ENCODE results near the gene RUVBL1. TPM values are rescaled to one million over a fixed set of nuclear protein-coding genes. Genes with fewer than 3 reads are reported as not detected.

Gene RUVBL1
- total and polyA plus RNA-seq, 3 experiments from 2014 or later, result 69.2 to 116 (median 114) TPM

DNA sequence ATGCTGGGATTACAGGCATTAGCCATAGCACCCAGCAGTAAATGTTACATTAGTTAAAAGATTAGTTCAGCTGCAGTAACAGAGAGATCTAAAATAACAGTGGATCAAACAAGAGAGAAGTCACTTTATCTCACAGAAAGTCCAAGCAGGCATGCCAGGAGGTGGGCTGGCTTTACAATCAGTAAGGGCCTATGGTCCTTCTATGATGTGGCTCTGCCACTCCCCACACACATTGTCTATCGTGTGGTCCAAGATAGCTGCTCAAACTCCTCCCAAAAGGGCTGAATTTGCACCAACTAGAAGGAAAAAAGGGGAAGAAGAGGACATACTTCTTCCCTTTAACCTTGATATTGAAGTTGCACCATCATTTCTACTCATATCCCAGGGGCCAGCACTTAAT lies 4.6 kb upstream of the RUVBL1 start:
- H3K9me3 ChIP-seq (ENCODE audit: low read length), result no peaks in the 10 kb centered on the region
- Mint-ChIP-seq H3K27me3 (no peaks in the 10 kb centered on the region), H3K4me3 (no peak overlapping the region), H3K9me3 (peaks cover 0 to 2% (median 0%) of the 10 kb centered on the region in 5 donors), H3K27ac (peak overlapping the region in 5 of 8 donors; percentile 10 to 74 (median 42)), H3K4me1 (peaks cover 11 to 14% (median 14%) of the 10 kb centered on the region in 3 donors), H3K36me3 (peaks cover 0 to 4% (median 0%) of the 10 kb centered on the region in 3 donors)
- H3K27me3 ChIP-seq (ENCODE audit: insufficient read depth, low read length, poor library complexity, severe bottlenecking), result no peaks in the 10 kb centered on the region
- CTCF ChIA-PET, result no interaction called here
- H3K4me1 ChIP-seq (ENCODE audit: insufficient read depth, low read length), result peaks cover 9% of the 10 kb centered on the region
- DNase-seq, result no peak
- POLR2A ChIA-PET, result no interaction called here
- no peak overlapping the region for H3K27ac ChIP-seq (ENCODE audit: low read depth, low read length)
- H3K36me3 ChIP-seq (ENCODE audit: insufficient read depth, low read length), result no peaks in the 10 kb centered on the region
- H3K4me3 ChIP-seq (ENCODE audit: low read length), result no peak overlapping the region

DNA sequence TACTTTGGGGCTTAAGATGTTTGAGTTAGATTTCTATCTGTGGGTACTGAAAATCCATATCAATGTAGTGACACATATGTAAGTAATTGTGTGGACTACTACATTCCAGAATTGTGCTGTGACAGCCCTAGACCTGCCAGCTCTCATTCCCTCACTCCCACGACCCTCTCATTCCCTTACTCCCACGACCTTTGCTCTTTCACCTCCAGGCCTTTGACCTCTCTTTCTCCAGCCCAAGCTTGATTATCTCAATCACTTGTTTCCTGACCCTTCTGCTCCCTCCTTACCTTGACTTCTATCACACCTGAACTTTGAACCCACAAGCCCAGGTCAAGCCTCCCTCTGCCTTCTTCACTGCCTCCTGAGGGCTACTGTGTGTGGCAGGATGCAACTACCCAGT lies 3.6 kb upstream of the RUVBL1 start:
- ChIA-PET CTCF (no interaction called here), POLR2A (no interaction called here)
- Mint-ChIP-seq H3K36me3 (peaks cover 0 to 4% (median 0%) of the 10 kb centered on the region in 3 donors), H3K27ac (peak overlapping the region in 6 of 8 donors; percentile 9 to 80 (median 46)), H3K27me3 (no peaks in the 10 kb centered on the region), H3K4me3 (no peak overlapping the region), H3K4me1 (peaks cover 17 to 24% (median 23%) of the 10 kb centered on the region in 3 donors), H3K9me3 (peaks cover 0 to 2% (median 0%) of the 10 kb centered on the region in 5 donors)
- no peak for DNase-seq
- Histone ChIP-seq H3K4me1 (ENCODE audit: insufficient read depth, low read length) (peaks cover 19% of the 10 kb centered on the region), H3K4me3 (ENCODE audit: low read length) (no peak overlapping the region), H3K9me3 (ENCODE audit: low read length) (no peaks in the 10 kb centered on the region), H3K27me3 (ENCODE audit: insufficient read depth, low read length, poor library complexity, severe bottlenecking) (no peaks in the 10 kb centered on the region), H3K36me3 (ENCODE audit: insufficient read depth, low read length) (no peaks in the 10 kb centered on the region), H3K27ac (ENCODE audit: low read depth, low read length) (no peak overlapping the region)

DNA sequence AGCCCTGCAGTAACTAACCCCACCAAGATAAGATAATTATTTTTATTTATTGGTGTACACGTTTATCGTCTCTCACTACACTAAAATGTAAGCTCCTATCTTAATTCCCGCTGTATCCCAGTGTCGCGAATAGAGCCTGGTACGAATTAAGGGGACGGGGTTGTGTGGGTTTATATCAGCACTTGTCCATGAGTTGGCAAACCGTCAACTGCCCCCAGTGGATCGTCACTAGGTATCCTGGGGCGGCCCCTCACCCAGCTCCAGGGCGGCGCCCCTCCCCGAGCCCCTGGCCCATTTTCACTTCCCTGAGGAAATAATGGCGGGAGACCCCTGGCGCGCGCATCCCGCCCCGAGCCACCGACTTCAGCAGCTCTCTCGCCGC lies 465 bp downstream of the RUVBL1 start:
- H3K4me1 Mint-ChIP-seq, result peaks cover 23 to 47% (median 39%) of the 10 kb centered on the region in 3 donors

DNA sequence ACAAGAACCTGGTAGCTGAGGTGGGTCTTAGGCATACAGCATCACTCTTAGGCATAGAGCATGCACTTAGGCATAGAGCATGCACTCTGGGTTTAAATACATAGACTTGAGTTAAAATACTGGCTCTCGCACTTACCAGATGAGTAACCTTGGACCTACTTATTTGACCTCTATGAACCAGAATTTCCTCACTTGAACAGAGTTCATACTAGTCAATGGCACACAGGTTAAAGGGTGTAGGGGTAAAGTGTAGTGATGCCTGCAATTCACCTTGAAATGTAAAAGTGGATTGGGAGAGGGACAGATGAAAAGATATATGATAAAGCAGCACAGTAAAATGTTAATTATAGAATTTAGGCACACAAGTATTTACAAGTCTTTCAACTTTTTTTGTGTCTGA lies 1.6 kb downstream of the RUVBL1 start:
- H3K4me3 Mint-ChIP-seq, result peak overlapping the region; percentile 33 to 98 (median 97)
- H3K27ac Mint-ChIP-seq, result peak overlapping the region in 7 of 8 donors; percentile 47 to 88 (median 80)
- DNase-seq, result no peak
- Histone ChIP-seq H3K27me3 (ENCODE audit: insufficient read depth, low read length, poor library complexity, severe bottlenecking) (no peaks in the 10 kb centered on the region), H3K9me3 (ENCODE audit: low read length) (no peaks in the 10 kb centered on the region), H3K4me3 (ENCODE audit: low read length) (no peak overlapping the region), H3K36me3 (ENCODE audit: insufficient read depth, low read length) (peaks cover 14% of the 10 kb centered on the region), H3K4me1 (ENCODE audit: insufficient read depth, low read length) (peaks cover 19% of the 10 kb centered on the region), H3K27ac (ENCODE audit: low read depth, low read length) (no peak overlapping the region)
- H3K4me1 Mint-ChIP-seq, result peaks cover 25 to 58% (median 50%) of the 10 kb centered on the region in 3 donors
- H3K36me3 Mint-ChIP-seq, result peaks cover 7 to 35% (median 11%) of the 10 kb centered on the region in 3 donors
- ChIA-PET POLR2A (interaction anchor here (1.0 kb wide), 1 partner anchor 12 kb away, joined by 3 read pairs; no protein-coding TSS in a partner anchor), CTCF (interaction anchor here (0.8 to 2.4 kb wide), 4 partner anchors 10 to 46 kb away, joined by 3 to 7 read pairs (median 4); no protein-coding TSS in a partner anchor)
- no peaks in the 10 kb centered on the region for H3K9me3 Mint-ChIP-seq
- no peaks in the 10 kb centered on the region for H3K27me3 Mint-ChIP-seq

More for the DNA sequence above, 465 bp downstream of the RUVBL1 start:
- H3K27me3 ChIP-seq (ENCODE audit: insufficient read depth, low read length, poor library complexity, severe bottlenecking), result no peaks in the 10 kb centered on the region
- Mint-ChIP-seq H3K4me3 (peak overlapping the region; percentile 94 to 99 (median 97)), H3K27ac (peak overlapping the region; percentile 83 to 99 (median 96)), H3K9me3 (peaks cover 0 to 2% (median 0%) of the 10 kb centered on the region in 5 donors), H3K27me3 (no peaks in the 10 kb centered on the region), H3K36me3 (peaks cover 4 to 23% (median 6%) of the 10 kb centered on the region in 3 donors)
- H3K9me3 ChIP-seq (ENCODE audit: low read length), result no peaks in the 10 kb centered on the region
- ChIA-PET CTCF (interaction anchor here (1.0 to 2.4 kb wide), 10 partner anchors 9 to 199 kb away, joined by 3 to 15 read pairs (median 6); partner anchors contain the start of gene EEFSEC), POLR2A (interaction anchor here (1.3 to 2.2 kb wide), 3 partner anchors 9 to 30 kb away, joined by 4 to 15 read pairs (median 14); partner anchors contain the start of gene EEFSEC)
- no peak for DNase-seq
- H3K4me3 ChIP-seq (ENCODE audit: low read length), result peak overlapping the region; percentile 86
- H3K36me3 ChIP-seq (ENCODE audit: insufficient read depth, low read length), result peaks cover 9% of the 10 kb centered on the region
- peaks cover 19% of the 10 kb centered on the region for H3K4me1 ChIP-seq (ENCODE audit: insufficient read depth, low read length)
- H3K27ac ChIP-seq (ENCODE audit: low read depth, low read length), result peak overlapping the region; percentile 75

DNA sequence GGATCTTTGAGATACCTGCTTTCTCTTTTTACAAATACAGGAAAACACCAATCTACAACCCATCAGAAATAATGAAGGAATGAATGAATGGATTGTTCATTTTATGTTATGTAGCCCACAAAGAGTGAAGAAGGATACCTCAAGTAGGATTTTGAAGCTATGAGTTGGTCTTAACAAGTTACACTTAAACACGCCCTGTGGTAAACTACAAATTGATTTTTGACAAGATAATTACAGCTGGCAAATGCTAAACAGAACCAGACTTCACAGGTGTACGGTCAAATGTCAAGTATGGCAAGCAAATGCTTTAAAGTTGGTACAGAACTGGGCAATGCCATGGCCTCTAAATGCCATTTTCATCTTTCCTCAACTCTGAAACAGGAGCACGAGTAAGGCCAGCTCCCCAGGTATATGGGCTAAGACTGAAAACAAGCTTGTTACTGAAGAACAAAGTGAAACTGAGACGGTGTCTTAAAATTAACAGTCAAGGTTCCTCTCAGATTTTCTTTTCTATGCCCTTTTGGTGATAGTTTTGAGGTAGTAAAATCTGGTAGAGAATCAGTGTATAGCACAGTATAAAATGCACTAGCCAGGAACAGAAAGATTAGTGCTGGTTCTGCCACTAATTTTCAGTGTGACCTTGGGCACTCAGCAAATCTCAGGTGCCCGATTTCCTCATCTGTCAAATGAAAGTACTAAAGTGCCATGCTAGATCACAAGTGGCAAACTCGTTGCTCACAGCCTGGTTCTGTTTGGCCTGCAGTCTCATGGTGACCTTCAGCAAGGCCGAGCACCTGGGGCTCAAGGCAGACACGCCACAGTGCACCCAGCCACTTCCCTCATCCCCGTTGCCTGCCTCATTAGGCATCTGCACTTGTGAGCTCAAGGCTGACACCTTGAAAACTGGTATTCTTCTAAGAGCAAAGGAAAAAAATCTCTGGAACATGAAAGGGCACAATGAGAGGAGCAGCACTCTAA lies 9.5 kb downstream of the RUVBL1 start:
- no peaks in the 10 kb centered on the region for H3K9me3 ChIP-seq (ENCODE audit: low read length)
- H3K36me3 Mint-ChIP-seq, result peaks cover 14 to 72% (median 19%) of the 10 kb centered on the region in 3 donors
- peaks cover 17% of the 10 kb centered on the region for H3K36me3 ChIP-seq (ENCODE audit: insufficient read depth, low read length)
- CTCF ChIA-PET, result interaction anchor here (0.6 to 3.0 kb wide), 4 partner anchors 10 to 19 kb away, joined by 3 to 14 read pairs (median 4); partner anchors contain the start of gene RUVBL1
- peak overlapping the region; percentile 89 to 98 (median 95) for H3K27ac Mint-ChIP-seq
- H3K27me3 ChIP-seq (ENCODE audit: insufficient read depth, low read length, poor library complexity, severe bottlenecking), result no peaks in the 10 kb centered on the region
- no peak overlapping the region for H3K4me3 ChIP-seq (ENCODE audit: low read length)
- no peak overlapping the region for H3K27ac ChIP-seq (ENCODE audit: low read depth, low read length)
- H3K27me3 Mint-ChIP-seq, result no peaks in the 10 kb centered on the region
- H3K9me3 Mint-ChIP-seq, result no peaks in the 10 kb centered on the region
- DNase-seq, result no peak
- POLR2A ChIA-PET, result interaction anchor here (2.9 kb wide), 1 partner anchor 9 kb away, joined by 14 read pairs; the partner anchor contains the start of gene RUVBL1
- peaks cover 33% of the 10 kb centered on the region for H3K4me1 ChIP-seq (ENCODE audit: insufficient read depth, low read length)
- peaks cover 42 to 70% (median 64%) of the 10 kb centered on the region in 3 donors for H3K4me1 Mint-ChIP-seq
- H3K4me3 Mint-ChIP-seq, result peak overlapping the region; percentile 76 to 89 (median 82)

DNA sequence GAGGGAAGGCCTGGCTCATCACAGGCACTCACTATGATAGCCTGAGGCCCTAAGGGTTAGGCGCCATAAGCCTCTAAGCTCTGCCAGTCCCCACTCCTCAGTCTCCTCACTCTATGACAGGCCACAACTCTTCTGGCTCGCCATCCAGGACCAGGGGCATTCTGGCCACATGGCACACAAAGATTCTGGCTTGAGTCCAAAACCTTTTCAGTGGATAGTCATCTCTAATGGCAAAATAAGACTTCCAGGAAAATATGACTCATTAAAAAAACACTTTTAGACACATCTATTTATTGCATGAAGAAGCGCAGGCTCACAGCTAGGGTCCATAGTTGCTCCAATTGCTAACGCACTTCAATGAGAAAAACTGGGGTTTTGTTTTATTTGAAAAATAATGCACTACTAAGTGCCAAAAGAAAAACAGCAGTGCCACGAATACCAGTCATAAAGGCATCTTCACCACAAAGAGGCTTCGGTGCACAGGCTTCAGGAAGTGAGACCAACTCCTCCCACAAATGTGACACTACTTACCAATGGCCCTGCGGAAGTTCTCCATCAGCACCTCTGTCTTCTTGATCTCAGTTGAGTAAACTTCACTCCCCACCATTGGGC lies 11.1 kb downstream of the RUVBL1 start:
- H3K4me1 Mint-ChIP-seq, result peaks cover 40 to 54% (median 52%) of the 10 kb centered on the region in 3 donors
- H3K9me3 Mint-ChIP-seq, result no peaks in the 10 kb centered on the region
- Histone ChIP-seq H3K4me1 (ENCODE audit: insufficient read depth, low read length) (peaks cover 33% of the 10 kb centered on the region), H3K27me3 (ENCODE audit: insufficient read depth, low read length, poor library complexity, severe bottlenecking) (no peaks in the 10 kb centered on the region), H3K9me3 (ENCODE audit: low read length) (no peaks in the 10 kb centered on the region), H3K36me3 (ENCODE audit: insufficient read depth, low read length) (peaks cover 7% of the 10 kb centered on the region), H3K4me3 (ENCODE audit: low read length) (no peak overlapping the region), H3K27ac (ENCODE audit: low read depth, low read length) (peak overlapping the region; percentile 60)
- H3K4me3 Mint-ChIP-seq, result peak overlapping the region; percentile 31 to 88 (median 72)
- POLR2A ChIA-PET, result interaction anchor here (0.6 to 2.9 kb wide), 3 partner anchors 11 to 39 kb away, joined by 3 to 14 read pairs (median 4); partner anchors contain the start of gene RUVBL1
- peaks cover 10 to 72% (median 12%) of the 10 kb centered on the region in 3 donors for H3K36me3 Mint-ChIP-seq
- no peaks in the 10 kb centered on the region for H3K27me3 Mint-ChIP-seq
- H3K27ac Mint-ChIP-seq, result peak overlapping the region; percentile 92 to 99 (median 97)
- peak; percentile 23 to 70 (median 49) for DNase-seq
- CTCF ChIA-PET, result interaction anchor here (1.0 to 3.0 kb wide), 3 partner anchors 9 to 17 kb away, joined by 3 to 14 read pairs (median 7); partner anchors contain the start of gene RUVBL1

DNA sequence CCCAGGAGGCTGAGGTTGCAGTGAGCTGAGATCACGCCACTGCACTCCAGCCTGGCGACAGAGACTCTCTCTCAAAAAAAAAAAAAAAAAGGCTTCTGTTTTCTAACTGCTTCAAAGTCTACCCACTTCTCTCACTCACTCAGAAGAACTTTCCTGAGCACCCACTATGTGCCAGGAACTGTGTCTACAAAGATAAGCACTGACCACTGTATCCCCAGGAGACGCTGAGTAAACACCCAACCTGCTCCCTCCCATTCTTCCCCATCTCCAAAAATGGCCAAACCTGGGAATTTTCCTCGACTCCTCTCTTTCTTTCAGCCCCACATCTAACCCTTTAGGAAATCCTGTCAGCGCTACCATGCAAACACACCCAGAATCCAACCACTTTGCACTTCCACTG lies 12.5 kb downstream of the RUVBL1 start:
- DNase-seq, result no peak
- Histone ChIP-seq H3K36me3 (ENCODE audit: insufficient read depth, low read length) (peaks cover 7% of the 10 kb centered on the region), H3K4me1 (ENCODE audit: insufficient read depth, low read length) (peaks cover 33% of the 10 kb centered on the region), H3K4me3 (ENCODE audit: low read length) (no peak overlapping the region), H3K27ac (ENCODE audit: low read depth, low read length) (no peak overlapping the region), H3K27me3 (ENCODE audit: insufficient read depth, low read length, poor library complexity, severe bottlenecking) (no peaks in the 10 kb centered on the region), H3K9me3 (ENCODE audit: low read length) (no peaks in the 10 kb centered on the region)
- CTCF ChIA-PET, result interaction anchor here (1.3 to 1.5 kb wide), 2 partner anchors 12 to 16 kb away, joined by 5 to 7 read pairs; partner anchors contain the start of gene RUVBL1
- H3K9me3 Mint-ChIP-seq, result no peaks in the 10 kb centered on the region
- H3K27me3 Mint-ChIP-seq, result no peaks in the 10 kb centered on the region
- H3K36me3 Mint-ChIP-seq, result peaks cover 9 to 71% (median 11%) of the 10 kb centered on the region in 3 donors
- POLR2A ChIA-PET, result interaction anchor here (0.6 to 1.1 kb wide), 2 partner anchors 13 to 15 kb away, joined by 3 read pairs; partner anchors contain the start of gene RUVBL1
- peaks cover 42 to 47% (median 46%) of the 10 kb centered on the region in 3 donors for H3K4me1 Mint-ChIP-seq
- H3K27ac Mint-ChIP-seq, result peak overlapping the region; percentile 5 to 99 (median 96)
- H3K4me3 Mint-ChIP-seq, result peak overlapping the region in 1 of 7 donors; percentile 42

All from CD8-positive, alpha-beta memory T cell (primary cell).